Activated CD8-positive, alpha-beta memory T cell treated with anti-CD3 and anti-CD28 coated beads, Interleukin-2, amount 10 ng/mL, durations not matched to agents 7 days and 5 days (primary cell): Measurements from ENCODE around the gene NELL2. TPM values are rescaled to one million over a fixed set of nuclear protein-coding genes. Genes with fewer than 3 reads are reported as not detected.

Experiments
- ATAC-seq: fragments of 150-1000 bp; cut with Tn5 transposase; one replicate; pipeline ENCODE4 v1.10.0; 2021; ENCODE audit warnings: moderate library complexity
- CTCF ChIA-PET: fragments of 350-600 bp; sonication (Branson Sonifier 250); formaldehyde crosslinking; loops from one replicate; lab custom pipeline; 2021; ENCODE audit warnings: antibody characterized with exemption; lab: Charles Lee
- DNase-seq: peaks from one replicate; pipeline ENCODE4 v3.0.0-alpha.2; 2020
- H3K27ac Mint-ChIP-seq: one replicate; pipeline ENCODE4 v1.8.0; 2021; ENCODE audit warnings: mild to moderate bottlenecking, mixed read lengths
- H3K27me3 Mint-ChIP-seq: one replicate; pipeline ENCODE4 v1.8.0; 2021; ENCODE audit warnings: mixed read lengths
- H3K36me3 Mint-ChIP-seq: one replicate; pipeline ENCODE4 v1.8.0; 2021; ENCODE audit warnings: mild to moderate bottlenecking, mixed read lengths
- H3K4me1 Mint-ChIP-seq: one replicate; pipeline ENCODE4 v1.8.0; 2021; ENCODE audit warnings: mixed read lengths
- H3K4me3 Mint-ChIP-seq: one replicate; pipeline ENCODE4 v1.8.0; 2021; ENCODE audit warnings: mild to moderate bottlenecking, moderate library complexity, mixed read lengths
- H3K9me3 Mint-ChIP-seq: one replicate; pipeline ENCODE4 v1.8.0; 2022; ENCODE audit warnings: low read depth, mixed read lengths
- total RNA-seq, 2 experiments: library from RNA; stranded (reverse); gene quantifications; one replicate each; pipeline ENCODE4 v1.2.3, GENCODE V29; 2021

The NELL2 gene
- total RNA-seq, 2 experiments from 2014 or later = 22.7 to 76.9 TPM

GRCh38 chr12:44465139-44465538 is 411.0 kb downstream of the NELL2 start:
- Mint-ChIP-seq H3K4me3 (no peak overlapping the region), H3K9me3 (peaks cover 5% of the 10 kb centered on the region), H3K27ac (no peak overlapping the region), H3K36me3 (no peaks in the 10 kb centered on the region), H3K27me3 (no peaks in the 10 kb centered on the region), H3K4me1 (no peaks in the 10 kb centered on the region)
- CTCF ChIA-PET = no interaction called here
- DNase-seq = no peak
- ATAC-seq = no peak

DNA sequence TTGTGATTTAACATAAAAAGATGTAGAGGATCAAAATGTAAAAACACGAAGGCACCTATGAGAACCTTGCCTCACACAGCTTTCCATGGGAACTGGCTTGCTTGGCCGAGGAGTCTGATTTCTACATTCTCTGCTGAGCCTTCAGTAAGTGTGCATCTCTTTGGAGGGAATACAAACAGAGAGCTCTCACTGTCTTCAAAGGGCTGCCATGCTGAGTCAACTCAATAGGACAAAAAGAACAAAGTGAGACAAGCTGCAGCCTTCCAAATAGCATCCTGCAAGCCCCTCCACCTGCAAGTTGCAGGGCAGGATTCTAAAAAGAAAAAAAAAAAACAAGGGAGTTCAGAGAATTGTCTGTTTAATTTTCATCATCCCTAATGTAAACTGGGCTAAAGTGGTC is 411.9 kb downstream of the NELL2 start:
- no peaks in the 10 kb centered on the region for H3K36me3 Mint-ChIP-seq
- no peak for ATAC-seq
- CTCF ChIA-PET = no interaction called here
- peaks cover 6% of the 10 kb centered on the region for H3K27me3 Mint-ChIP-seq
- H3K4me3 Mint-ChIP-seq = no peak overlapping the region
- H3K9me3 Mint-ChIP-seq = peaks cover 5% of the 10 kb centered on the region
- H3K27ac Mint-ChIP-seq = no peak overlapping the region
- H3K4me1 Mint-ChIP-seq = no peaks in the 10 kb centered on the region
- no peak for DNase-seq

GRCh38 chr12:44462729-44463128 is 413.4 kb downstream of the NELL2 start:
- no peak for ATAC-seq
- Mint-ChIP-seq H3K27ac (no peak overlapping the region), H3K4me1 (no peaks in the 10 kb centered on the region)

GRCh38 chr12:44460261-44460660 is 415.9 kb downstream of the NELL2 start:
- no peak overlapping the region for H3K4me3 Mint-ChIP-seq
- no peak for ATAC-seq
- H3K27me3 Mint-ChIP-seq = peaks cover 6% of the 10 kb centered on the region
- H3K4me1 Mint-ChIP-seq = no peaks in the 10 kb centered on the region
- H3K9me3 Mint-ChIP-seq = no peaks in the 10 kb centered on the region
- CTCF ChIA-PET = no interaction called here
- no peaks in the 10 kb centered on the region for H3K36me3 Mint-ChIP-seq
- H3K27ac Mint-ChIP-seq = no peak overlapping the region
- DNase-seq = no peak

More at GRCh38 chr12:44462729-44463128, 413.4 kb downstream of the NELL2 start:
- no peak for DNase-seq
- no peak overlapping the region for H3K4me3 Mint-ChIP-seq
- no peaks in the 10 kb centered on the region for H3K36me3 Mint-ChIP-seq
- peaks cover 6% of the 10 kb centered on the region for H3K27me3 Mint-ChIP-seq
- CTCF ChIA-PET = no interaction called here
- H3K9me3 Mint-ChIP-seq = peaks cover 5% of the 10 kb centered on the region

GRCh38 chr12:44459569-44459968 is 416.5 kb downstream of the NELL2 start:
- no peak overlapping the region for H3K27ac Mint-ChIP-seq

More at GRCh38 chr12:44459569-44459968, 416.5 kb downstream of the NELL2 start:
- no peaks in the 10 kb centered on the region for H3K9me3 Mint-ChIP-seq
- no peak for DNase-seq
- H3K4me1 Mint-ChIP-seq = no peaks in the 10 kb centered on the region
- ATAC-seq = no peak
- peaks cover 6% of the 10 kb centered on the region for H3K27me3 Mint-ChIP-seq
- H3K36me3 Mint-ChIP-seq = no peaks in the 10 kb centered on the region
- CTCF ChIA-PET = no interaction called here
- H3K4me3 Mint-ChIP-seq = no peak overlapping the region

Other genes starting within 250 kb of the NELL2 start
- gene DBX2, start 174.8 kb upstream of the NELL2 start, total RNA-seq = not detected